Ovary (tissue), 9 donors: ENCODE results near the gene ABLIM1. TPM values are rescaled to one million over a fixed set of nuclear protein-coding genes. Genes with fewer than 3 reads are reported as not detected.

Source experiments
- DNase-seq, 5 donors: peaks; one replicate each; pipeline ENCODE4 v3.0.0-alpha.2; 2019 to 2020
- H3K27ac ChIP-seq, 2 donors: fragments of 200-600 bp; one replicate each; pipeline versions ENCODE4 v1.5.1 to v1.8.0; 2019 to 2022
- H3K27me3 ChIP-seq: fragments of 200-600 bp; one replicate; pipeline ENCODE4 v1.8.0; 2022
- H3K36me3 ChIP-seq: fragments of 200-600 bp; sonication (generic); one replicate; pipeline ENCODE4 v1.5.1; 2019
- H3K4me1 ChIP-seq: one replicate; pipeline ENCODE4 v1.8.1; 2013; ENCODE audit warnings: mild to moderate bottlenecking, moderate library complexity; ENCODE audit not compliant: insufficient read depth
- H3K4me3 ChIP-seq: fragments of 200-600 bp; sonication (generic); one replicate; pipeline ENCODE4 v1.5.1; 2017
- H3K9me3 ChIP-seq, 2 donors: fragments of 200-600 bp in 1 of 2; sonication (generic) in 1 of 2; one replicate each; pipeline versions ENCODE4 v1.5.1 to v1.8.1; 2013 to 2019; ENCODE audit warnings: mild to moderate bottlenecking in 1 of 2, moderate library complexity in 1 of 2
- CTCF ChIP-seq, 3 donors: fragments of 450-650 bp in 2 of 3; fragments of 200-600 bp in 1 of 3; IDR thresholded peaks; one replicate each; pipeline versions ENCODE4 v1.5.1 to v1.8.0; 2016 to 2022; ENCODE audit warnings: antibody characterized with exemption in 3 of 3, mild to moderate bottlenecking in 1 of 3
- EP300 ChIP-seq: sonication (generic); formaldehyde crosslinking; IDR thresholded peaks from one replicate; pipeline ENCODE4 v1.6.1; 2017; ENCODE audit warnings: antibody characterized with exemption
- POLR2A ChIP-seq: fragments of 450-650 bp; IDR thresholded peaks from one replicate; pipeline ENCODE4 v1.6.1; 2017; ENCODE audit warnings: antibody characterized with exemption, mild to moderate bottlenecking, moderate library complexity
- WGBS, 3 donors: extraction: QIAGEN DNeasy Blood & Tissue Kit in 1 of 3; methylation state at CpG; one replicate each; pipeline versions ENCODE4 v1.1.5 to v1.1.7; 2013 to 2017; 5-methylcytosine and 5-hydroxymethylcytosine counted together
- intact Hi-C, 4 donors: fragments of 100-400 bp; cut with DNase I; formaldehyde crosslinking; loops; one replicate each; pipeline versions ENCODE4 v1.11.0 to v1.15.1; 2022 to 2023
- polyA plus RNA-seq, 2 donors: library from polyadenylated mRNA; stranded (reverse); fragments of 200-250 nt in 1 of 2; fragments of 350-450 nt in 1 of 2; fragmentation: Illumina TruSeq in 1 of 2; extraction: RNeasy Lipid Tissue Mini Kit (QIAGEN cat#74804) in 1 of 2; gene quantifications; one replicate each; pipeline ENCODE4 v1.2.3, GENCODE V29; 2013 to 2014
- total RNA-seq, 7 donors: library from RNA; depleted of rRNA in 2 of 7; stranded (reverse); fragments of >200 nt in 2 of 7; fragmentation: NEBNext Ultra II Directional in 3 of 7; extraction: Animal tissue kit (Norgen Biotek cat#: 25700) in 3 of 7; gene quantifications; one replicate each; pipeline versions ENCODE4 v1.1.0 to v1.2.4, GENCODE V29; 2016 to 2023
- donor health status: DM: no; HTN: no; CAD: no; lungs with moderate emphysema.
- donor health status: DM: no; HTN: no; CAD: no.
- donor health status: Bipolar disorder and iron deficiency.
- donor health status: DM: yes; HTN: yes; CAD: no.
- donor health status: DM: no; HTN: no; CAD: no.
- donor health status: DM: yes; HTN: yes; CAD: no.

ABLIM1 gene
- total and polyA plus RNA-seq, 9 donors, result 155 to 505 (median 283) TPM

GRCh38 chr10:114684822-114685209, 26.7 kb upstream of the ABLIM1 start:
- Histone ChIP-seq H3K9me3 (no peaks in the 10 kb centered on the region), H3K27ac (no peak overlapping the region), H3K4me1 (peaks cover 2% of the 10 kb centered on the region), H3K27me3 (no peaks in the 10 kb centered on the region), H3K4me3 (no peak overlapping the region), H3K36me3 (no peaks in the 10 kb centered on the region)
- TF ChIP-seq POLR2A, result no peak
- DNase-seq, result no peak
- intact Hi-C loops, result no loop called here
- 17 to 37% (median 18%) methylated on average over 5 of the region's 5 CpGs for WGBS, 3 donors

DNA sequence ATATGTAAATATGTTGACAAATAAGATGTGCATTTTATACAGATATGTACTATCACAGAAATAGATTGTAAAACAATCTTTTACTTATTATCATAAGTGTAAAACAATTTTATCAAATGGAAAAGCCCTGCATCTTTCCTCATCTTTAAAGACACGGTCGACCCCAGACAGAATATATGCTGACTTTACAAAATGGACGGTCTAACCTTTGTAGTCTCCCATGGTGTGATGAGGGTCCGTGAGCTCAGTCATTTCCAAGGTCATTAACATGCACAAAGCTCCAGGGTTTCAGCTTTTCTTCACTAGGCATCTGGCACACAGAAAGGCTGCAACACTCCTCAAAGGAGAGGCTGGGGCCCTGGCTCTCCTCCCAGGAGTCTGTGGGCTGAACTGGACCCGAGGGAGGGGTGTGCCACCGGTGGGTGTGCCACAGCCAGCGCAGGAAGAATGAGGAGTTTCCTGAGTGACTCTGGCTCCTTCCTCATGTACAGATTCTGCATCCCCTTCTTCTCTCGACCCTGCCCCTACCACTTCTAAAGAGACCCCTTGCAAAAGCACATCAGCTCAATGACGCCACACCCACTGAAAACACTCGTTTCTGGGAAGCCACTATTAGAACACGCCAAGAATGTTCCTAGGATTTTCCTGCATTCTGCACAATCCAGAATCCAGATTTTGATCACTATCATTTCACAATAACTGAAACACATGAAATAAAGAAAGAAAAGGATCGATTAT, 26.2 kb upstream of the ABLIM1 start:
- Histone ChIP-seq H3K9me3 (no peaks in the 10 kb centered on the region), H3K27ac (no peak overlapping the region), H3K27me3 (no peaks in the 10 kb centered on the region), H3K36me3 (no peaks in the 10 kb centered on the region), H3K4me1 (peaks cover 2% of the 10 kb centered on the region), H3K4me3 (no peak overlapping the region)
- WGBS, 3 donors, result 24 to 34% (median 31%) methylated on average over 12 of the region's 12 CpGs
- peak in 3 of 5 donors; percentile 25 to 41 (median 28) for DNase-seq
- no peak for TF ChIP-seq EP300
- TF ChIP-seq POLR2A, result no peak
- TF ChIP-seq CTCF (IDR thresholded peaks at IDR 0.05), result no peak
- intact Hi-C loops, result no loop called here

DNA sequence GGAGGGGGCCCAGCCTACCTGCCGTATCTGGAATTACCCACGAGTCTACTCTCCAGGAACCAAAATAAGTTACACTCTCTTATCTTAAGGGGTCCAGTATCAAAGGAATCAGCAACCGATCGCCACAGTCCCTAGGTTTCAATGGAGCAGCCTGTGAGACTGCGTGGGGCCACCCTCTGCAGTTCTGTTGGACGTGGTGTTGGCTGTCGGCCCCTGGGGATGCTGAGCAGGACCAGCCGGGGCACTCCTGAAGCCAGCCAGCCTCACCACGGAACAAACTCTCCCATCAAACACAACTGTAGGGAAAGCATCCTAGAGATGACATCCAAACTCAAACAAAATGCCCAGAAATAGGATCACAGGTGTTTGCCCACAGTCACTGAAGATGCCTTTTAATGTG, 25.5 kb upstream of the ABLIM1 start:
- H3K4me1 ChIP-seq, result peaks cover 2% of the 10 kb centered on the region
- H3K9me3 ChIP-seq, result no peaks in the 10 kb centered on the region
- WGBS, 3 donors, result 80 to 92% (median 86%) methylated on average over 9 of the region's 9 CpGs
- intact Hi-C loops, result no loop called here
- no peak overlapping the region for H3K27ac ChIP-seq
- DNase-seq, result no peak
- H3K4me3 ChIP-seq, result no peak overlapping the region
- H3K27me3 ChIP-seq, result no peaks in the 10 kb centered on the region
- TF ChIP-seq EP300 (no peak), POLR2A (no peak), CTCF (IDR thresholded peaks at IDR 0.05) (no peak)
- H3K36me3 ChIP-seq, result no peaks in the 10 kb centered on the region

GRCh38 chr10:114683162-114683561, 25.1 kb upstream of the ABLIM1 start:
- intact Hi-C loops, result no loop called here
- WGBS, 3 donors, result 42 to 54% (median 48%) methylated on average over 10 of the region's 10 CpGs
- Histone ChIP-seq H3K27ac (no peak overlapping the region), H3K9me3 (no peaks in the 10 kb centered on the region), H3K4me1 (peaks cover 2% of the 10 kb centered on the region), H3K4me3 (no peak overlapping the region), H3K27me3 (no peaks in the 10 kb centered on the region), H3K36me3 (no peaks in the 10 kb centered on the region)
- no peak for DNase-seq
- TF ChIP-seq CTCF (IDR thresholded peaks at IDR 0.05) (no peak), POLR2A (no peak), EP300 (no peak)

- Histone ChIP-seq H3K9me3 (no peaks in the 10 kb centered on the region), H3K36me3 (no peaks in the 10 kb centered on the region), H3K4me3 (no peak overlapping the region), H3K4me1 (peaks cover 2% of the 10 kb centered on the region), H3K27ac (no peak overlapping the region), H3K27me3 (no peaks in the 10 kb centered on the region)
- TF ChIP-seq EP300 (no peak), CTCF (IDR thresholded peaks at IDR 0.05) (no peak), POLR2A (no peak)
- intact Hi-C loops, result no loop called here
- DNase-seq, result no peak
- 0 to 4% (median 2%) methylated on average over 4 of the region's 4 CpGs for WGBS, 3 donors
Observed at GRCh38 chr10:114682532-114682931, 24.5 kb upstream of the ABLIM1 start.
